Measurements from ENCODE around the gene ADGRL1. TPM values are rescaled to one million over a fixed set of nuclear protein-coding genes. Genes with fewer than 3 reads are reported as not detected.

Gene ADGRL1
- polyA plus RNA-seq, 4 donors = 31.4 to 62.2 (median 48.9) TPM

GRCh38 chr19:14116525-14116917 is 89.4 kb downstream of the ADGRL1 start:
- no peak for DNase-seq (ENCODE audit: low read depth in 4 of 4, low spot score in 2 of 4)

- DNase-seq (ENCODE audit: low read depth in 4 of 4, low spot score in 2 of 4) = no peak
Measured at GRCh38 chr19:14115756-14116155, 90.2 kb downstream of the ADGRL1 start.

GRCh38 chr19:14114854-14115253 is 91.1 kb downstream of the ADGRL1 start:
- no peak for DNase-seq (ENCODE audit: low read depth in 4 of 4, low spot score in 2 of 4)

DNA sequence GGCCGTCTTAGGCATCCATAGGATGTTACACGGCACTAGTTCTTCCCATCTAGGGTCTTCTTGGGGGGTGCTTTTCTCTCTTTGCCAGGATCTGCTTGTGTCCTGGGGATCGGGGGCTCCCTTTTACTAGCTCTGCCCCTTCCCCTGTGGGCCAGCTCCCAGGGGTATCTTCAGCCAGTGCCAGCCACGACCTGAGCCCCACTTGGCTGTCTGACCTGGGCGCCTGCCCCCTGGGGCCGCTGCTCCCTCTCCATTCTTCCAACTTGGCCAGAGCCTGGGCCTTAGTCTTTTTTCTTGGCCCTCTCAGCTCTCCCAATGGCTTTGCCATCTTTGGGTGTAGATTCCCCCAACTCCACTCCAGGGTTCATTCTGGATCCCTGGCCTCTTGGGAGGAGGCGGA is 91.5 kb downstream of the ADGRL1 start:
- no peak for DNase-seq (ENCODE audit: low read depth in 4 of 4, low spot score in 2 of 4)

DNA sequence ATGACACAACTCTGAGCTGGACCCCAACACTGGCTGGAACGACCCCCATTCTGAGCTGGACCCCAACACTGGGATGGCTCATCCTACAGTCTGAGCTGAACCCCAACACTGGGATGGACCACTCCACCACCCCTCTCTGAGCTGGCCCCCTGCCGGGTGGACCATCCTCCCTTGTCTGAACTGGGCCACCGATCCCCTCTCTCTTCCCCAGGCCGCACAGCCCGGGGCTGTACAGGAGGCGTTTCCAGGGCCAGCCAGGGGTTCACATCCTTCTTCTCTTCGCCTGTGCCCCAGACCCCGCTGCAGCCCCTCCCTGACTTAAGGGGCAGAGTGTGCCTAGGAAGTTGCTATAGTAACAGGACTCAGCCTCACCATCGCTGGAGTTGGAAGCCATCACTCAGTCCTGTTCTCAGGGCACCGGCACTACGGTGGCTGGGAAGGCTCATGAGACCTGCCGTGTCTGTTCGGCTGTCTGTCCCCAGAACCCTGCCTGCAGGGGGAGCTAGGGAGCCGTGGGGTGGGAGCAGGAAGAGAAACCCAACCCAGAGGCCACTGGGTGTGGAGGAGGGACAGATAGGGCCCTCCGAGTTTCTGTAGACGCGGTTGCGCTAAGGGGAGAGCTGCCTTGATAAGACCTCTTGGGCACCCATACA is 92.1 kb downstream of the ADGRL1 start:
- DNase-seq (ENCODE audit: low read depth in 4 of 4, low spot score in 2 of 4) = no peak

GRCh38 chr19:14112809-14113385 is 93.1 kb downstream of the ADGRL1 start:
- DNase-seq (ENCODE audit: low read depth in 4 of 4, low spot score in 2 of 4) = no peak

- no peak for DNase-seq (ENCODE audit: low read depth in 4 of 4, low spot score in 2 of 4)
Measured at GRCh38 chr19:14112051-14112808, 93.7 kb downstream of the ADGRL1 start.

GRCh38 chr19:14111486-14111885 is 94.5 kb downstream of the ADGRL1 start:
- no peak for DNase-seq (ENCODE audit: low read depth in 4 of 4, low spot score in 2 of 4)

DNA sequence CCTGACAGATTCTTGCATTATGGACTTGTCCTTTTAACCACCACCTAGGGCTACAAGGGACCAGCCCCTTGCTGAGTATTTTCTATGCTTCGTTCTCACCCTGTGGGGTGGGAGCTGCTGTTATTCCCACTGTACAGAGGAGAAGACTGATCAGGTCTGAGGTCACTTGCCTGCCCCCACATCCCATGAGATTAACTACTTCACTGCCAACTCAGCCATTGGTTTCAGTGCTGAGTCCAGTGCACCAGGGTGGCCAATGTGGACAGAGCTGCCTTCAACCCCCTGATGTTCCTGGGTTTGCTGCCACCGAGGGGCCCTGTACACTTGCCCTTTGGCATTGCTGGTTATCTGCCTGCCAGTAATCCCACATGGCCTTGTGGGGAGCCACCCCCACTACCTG is 95.3 kb downstream of the ADGRL1 start:
- no peak for DNase-seq (ENCODE audit: low read depth in 4 of 4, low spot score in 2 of 4)

DNA sequence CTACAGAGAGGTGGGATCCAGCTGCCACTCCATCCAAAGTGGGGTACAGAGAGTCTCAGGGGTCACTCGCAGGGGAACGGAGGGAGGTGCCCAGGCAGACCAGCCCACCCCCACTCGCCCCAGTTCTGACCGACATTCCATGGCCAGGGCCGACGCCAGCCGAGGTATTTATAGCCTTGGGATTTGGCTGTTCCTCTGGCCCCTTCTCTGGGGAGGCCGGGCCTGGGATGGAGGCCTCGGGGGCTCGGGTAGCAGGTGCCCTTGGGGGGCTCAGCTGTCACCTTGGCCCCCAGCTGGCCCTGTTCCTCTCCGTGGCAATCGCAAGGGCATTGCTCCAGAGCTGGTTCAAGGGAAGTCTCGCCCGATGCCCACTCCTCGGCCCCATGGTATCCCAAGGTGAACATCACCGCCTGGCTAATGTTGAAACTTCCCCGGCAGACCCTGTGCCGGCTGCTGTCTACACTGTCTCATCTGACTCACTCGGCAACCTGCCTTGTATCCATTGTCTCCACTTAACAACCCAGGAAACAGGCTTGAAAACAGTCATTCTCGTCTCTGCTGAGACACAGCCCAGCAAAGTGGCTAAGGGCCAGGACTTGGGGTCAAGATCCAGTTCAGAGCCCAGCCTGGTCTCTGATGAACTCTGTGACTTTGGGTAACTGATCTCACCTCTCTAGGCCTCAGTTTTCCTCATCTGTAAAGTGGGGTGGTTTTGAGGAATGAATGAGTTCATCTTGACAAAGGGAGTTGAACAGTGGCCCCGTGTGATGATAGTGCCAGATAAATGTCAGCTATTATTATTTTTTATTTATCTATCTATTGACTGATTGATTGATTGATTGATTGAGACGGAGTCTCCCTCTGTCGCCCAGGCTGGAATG is 98.1 kb downstream of the ADGRL1 start:
- DNase-seq (ENCODE audit: low read depth in 4 of 4, low spot score in 2 of 4) = no peak

- DNase-seq (ENCODE audit: low read depth in 4 of 4, low spot score in 2 of 4) = no peak
Measured at GRCh38 chr19:14106840-14107239, 99.1 kb downstream of the ADGRL1 start.

DNA sequence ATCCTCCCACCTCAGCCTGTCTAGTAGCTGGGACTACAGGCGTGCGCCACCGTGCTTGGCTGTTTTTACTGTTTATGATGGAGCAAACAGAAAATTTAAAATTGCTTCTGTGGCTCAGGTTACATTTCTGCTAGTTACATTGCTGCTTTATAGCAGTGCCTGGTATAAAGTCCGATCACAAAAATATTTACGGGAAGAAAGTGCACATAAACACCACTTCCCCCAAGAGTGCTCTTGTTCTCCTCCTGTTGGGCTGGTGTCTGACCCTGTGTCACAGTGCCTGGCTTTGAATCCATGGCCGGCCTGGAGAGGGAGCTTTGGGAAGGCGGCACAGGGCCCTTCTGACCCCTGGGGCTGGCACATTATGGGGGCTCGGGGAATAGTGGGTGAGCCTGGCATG is 100.3 kb downstream of the ADGRL1 start:
- DNase-seq (ENCODE audit: low read depth in 4 of 4, low spot score in 2 of 4) = no peak

- no peak for DNase-seq (ENCODE audit: low read depth in 4 of 4, low spot score in 2 of 4)
Measured at GRCh38 chr19:14103310-14103709, 102.7 kb downstream of the ADGRL1 start.

- DNase-seq (ENCODE audit: low read depth in 4 of 4, low spot score in 2 of 4) = no peak
Measured at GRCh38 chr19:14102756-14103155, 103.2 kb downstream of the ADGRL1 start.

DNA sequence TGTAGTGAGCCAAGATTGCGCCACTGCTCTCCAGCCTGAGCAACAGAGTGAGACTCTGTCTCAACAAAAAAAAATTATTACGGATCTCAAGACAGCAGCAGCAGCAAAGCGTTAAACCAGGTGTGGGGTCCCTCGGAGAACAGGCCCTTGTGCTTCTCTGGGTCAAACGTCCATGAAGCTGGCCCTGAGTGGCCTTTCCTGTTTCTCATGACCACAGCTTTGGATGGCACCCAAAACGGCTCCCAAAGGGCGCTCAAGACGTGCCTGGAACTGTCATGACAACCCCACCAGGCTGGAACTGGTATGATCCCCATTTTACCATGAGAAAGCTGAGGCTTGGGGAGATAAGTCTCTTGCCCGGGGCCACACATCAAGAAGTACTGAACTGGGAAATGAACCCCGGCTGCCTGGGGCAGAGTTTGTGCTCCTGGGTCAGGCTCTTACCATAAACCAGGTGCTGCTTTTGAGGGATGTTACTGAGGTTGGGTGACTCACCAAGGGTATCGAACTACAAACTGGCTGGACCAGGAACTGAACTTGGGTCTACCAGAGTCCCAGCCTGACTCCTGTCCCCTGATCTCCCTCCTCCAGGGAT is 103.8 kb downstream of the ADGRL1 start:
- DNase-seq (ENCODE audit: low read depth in 4 of 4, low spot score in 2 of 4) = no peak

DNA sequence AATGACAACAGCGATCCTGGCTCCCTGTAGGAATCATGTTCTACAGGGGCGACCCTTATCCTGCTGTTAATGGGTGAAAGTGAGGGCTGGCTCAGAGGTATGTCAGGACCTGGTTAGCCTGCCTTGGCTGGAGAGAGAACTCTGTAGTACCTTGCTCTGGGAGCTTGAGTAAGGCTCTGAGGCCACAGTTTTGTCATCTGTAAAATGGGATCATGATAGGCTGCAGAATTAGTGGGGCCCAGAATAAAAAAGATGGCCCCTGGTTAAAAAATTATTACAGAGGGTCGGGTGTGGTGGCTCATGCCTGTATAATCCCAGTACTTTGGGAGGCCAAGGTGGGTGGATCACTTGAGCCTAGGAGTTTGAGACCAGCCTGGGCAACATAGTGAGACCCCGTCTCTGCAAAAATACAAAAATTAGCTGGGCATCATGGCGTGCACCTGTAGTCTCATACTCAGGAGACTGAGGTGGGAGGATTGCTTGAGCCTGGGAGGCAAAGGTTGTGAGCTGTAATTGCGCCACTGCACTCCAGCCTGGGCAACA is 104.9 kb downstream of the ADGRL1 start:
- DNase-seq (ENCODE audit: low read depth in 4 of 4, low spot score in 2 of 4) = no peak
